ENCODE measurements around the gene GPR137B. TPM values are rescaled to one million over a fixed set of nuclear protein-coding genes. Genes with fewer than 3 reads are reported as not detected.
"Not testable (repeated sequence)": the region's sequence is repeated elsewhere in the genome, so short reads cannot be mapped to it uniquely, and the experiment has no call there.

GPR137B gene
- total RNA-seq, 3 donors from 2014 or later = 6.0 to 13.3 (median 8.5) TPM

- H3K4me1 ChIP-seq (ENCODE audit: low read depth) = no peaks in the 10 kb centered on the region
- no peak overlapping the region for H3K4me3 ChIP-seq
- ATAC-seq (no peak), DNase-seq (no peak)
- no peak for TF ChIP-seq CTCF (IDR thresholded peaks at IDR 0.05)
- peaks cover 13% of the 10 kb centered on the region for H3K9me3 ChIP-seq
- no peaks in the 10 kb centered on the region for H3K36me3 ChIP-seq (ENCODE audit: low read depth)
- intact Hi-C loops (cut with DNase I, micrococcal nuclease) = no loop called here
Observed at GRCh38 chr1:236160540-236161127, 18.3 kb downstream of the GPR137B start.

- ATAC-seq = no peak
Observed at GRCh38 chr1:236161230-236161629, 18.9 kb downstream of the GPR137B start.

GRCh38 chr1:236161755-236162154, 19.4 kb downstream of the GPR137B start:
- not testable (repeated sequence) for H3K4me3 ChIP-seq, ATAC-seq, DNase-seq

More at GRCh38 chr1:236161230-236161629, 18.9 kb downstream of the GPR137B start:
- H3K36me3 ChIP-seq (ENCODE audit: low read depth) = no peaks in the 10 kb centered on the region
- peaks cover 13% of the 10 kb centered on the region for H3K9me3 ChIP-seq
- no peak overlapping the region for H3K4me3 ChIP-seq
- intact Hi-C loops (cut with DNase I, micrococcal nuclease) = no loop called here
- TF ChIP-seq CTCF (IDR thresholded peaks at IDR 0.05) = no peak
- no peaks in the 10 kb centered on the region for H3K4me1 ChIP-seq (ENCODE audit: low read depth)
- DNase-seq = no peak

GRCh38 chr1:236163463-236164153, 21.3 kb downstream of the GPR137B start:
- H3K9me3 ChIP-seq = peaks cover 13% of the 10 kb centered on the region
- ATAC-seq = peak; percentile 32
- no peak overlapping the region for H3K4me3 ChIP-seq
- H3K4me1 ChIP-seq (ENCODE audit: low read depth) = no peaks in the 10 kb centered on the region
- no peaks in the 10 kb centered on the region for H3K36me3 ChIP-seq (ENCODE audit: low read depth)
- DNase-seq = peak in 1 of 3 donors; percentile 41
- intact Hi-C loops (cut with DNase I, micrococcal nuclease) = no loop called here
- TF ChIP-seq CTCF (IDR thresholded peaks at IDR 0.05) = no peak

More at GRCh38 chr1:236161755-236162154, 19.4 kb downstream of the GPR137B start:
- intact Hi-C loops (cut with DNase I, micrococcal nuclease); H3K4me1 ChIP-seq (ENCODE audit: low read depth); H3K36me3 ChIP-seq (ENCODE audit: low read depth): not testable (repeated sequence)
- H3K9me3 ChIP-seq = peaks cover 13% of the 10 kb centered on the region

GRCh38 chr1:236164273-236164672, 21.9 kb downstream of the GPR137B start:
- no peak for DNase-seq

More at GRCh38 chr1:236164273-236164672, 21.9 kb downstream of the GPR137B start:
- H3K36me3 ChIP-seq (ENCODE audit: low read depth) = no peaks in the 10 kb centered on the region
- no peak for TF ChIP-seq CTCF (IDR thresholded peaks at IDR 0.05)
- no peak for ATAC-seq
- H3K9me3 ChIP-seq = peaks cover 13% of the 10 kb centered on the region
- no peaks in the 10 kb centered on the region for H3K4me1 ChIP-seq (ENCODE audit: low read depth)
- intact Hi-C loops (cut with DNase I, micrococcal nuclease) = no loop called here
- H3K4me3 ChIP-seq = no peak overlapping the region

Data from mucosa of descending colon (tissue), 3 donors.